Endothelial cell of umbilical vein (primary cell): Measurements from ENCODE around the gene LIMA1.

Experiments
- CTCF ChIP-seq, 2 donors: IDR thresholded peaks; 1 replicate in 1 of 2; 2 replicates in 1 of 2; pipeline ENCODE4 v1.5.1; 2011; ENCODE audit warnings: low read length in 2 of 2, mild to moderate bottlenecking in 2 of 2, moderate library complexity in 2 of 2, control low read depth in 1 of 2, inconsistent platforms in 1 of 2, low read depth in 1 of 2; ENCODE audit not compliant: insufficient read depth in 1 of 2; ENCODE audit errors: extremely low read depth in 1 of 2
- EZH2 ChIP-seq: IDR thresholded peaks from 2 replicates; pipeline ENCODE4 v1.6.1; 2012; ENCODE audit warnings: borderline replicate concordance, low read depth, mild to moderate bottlenecking, moderate library complexity, low read length, inconsistent platforms; ENCODE audit not compliant: severe bottlenecking
- FOS ChIP-seq: IDR thresholded peaks from 2 replicates; pipeline ENCODE4 v1.6.1; 2011; ENCODE audit warnings: mild to moderate bottlenecking, low read length, moderate library complexity, borderline replicate concordance; ENCODE audit not compliant: insufficient read depth
- GATA2 ChIP-seq: IDR thresholded peaks from 2 replicates; pipeline ENCODE4 v1.7.0; 2011; ENCODE audit warnings: low read depth, mild to moderate bottlenecking, moderate library complexity, mixed read lengths, low read length; ENCODE audit not compliant: insufficient read length, insufficient read depth
- JUN ChIP-seq: IDR thresholded peaks from 2 replicates; pipeline ENCODE4 v1.6.1; 2011; ENCODE audit warnings: borderline replicate concordance, low read depth; ENCODE audit not compliant: insufficient read length, insufficient read depth
- MAX ChIP-seq: IDR thresholded peaks from 2 replicates; pipeline ENCODE4 v1.6.1; 2011; ENCODE audit not compliant: insufficient read depth, insufficient read length
- MYC ChIP-seq: IDR thresholded peaks from one replicate; pipeline ENCODE4 v1.6.1; 2011; ENCODE audit warnings: mild to moderate bottlenecking, low read depth, low read length
- POLR2A ChIP-seq: IDR thresholded peaks from 2 replicates; pipeline ENCODE4 v1.6.1; 2012; ENCODE audit warnings: low read depth, mild to moderate bottlenecking, control low read depth, low read length
- POLR2AphosphoS5 ChIP-seq: IDR thresholded peaks from 2 replicates; pipeline ENCODE4 v1.6.1; 2012; ENCODE audit warnings: low read depth, mild to moderate bottlenecking, control low read depth, low read length, moderate library complexity; ENCODE audit not compliant: insufficient read depth

- peak; percentile 58 for TF ChIP-seq POLR2A
- peak; percentile 99 for TF ChIP-seq GATA2
- no peak for TF ChIP-seq CTCF (IDR thresholded peaks at IDR 0.05; ENCODE audit: extremely low read depth in 1 of 2, insufficient read depth in 1 of 2, low read depth in 1 of 2, low read length in 2 of 2)
- peak; percentile 74 for TF ChIP-seq JUN
- TF ChIP-seq POLR2AphosphoS5 = peak; percentile 94
- TF ChIP-seq EZH2 = no peak
- no peak for TF ChIP-seq MAX
- no peak for TF ChIP-seq MYC
- TF ChIP-seq FOS = peak; percentile 89
Observed at GRCh38 chr12:50201987-50202521, 81.3 kb downstream of the LIMA1 start.
